OCI-LY3 (cell line): ENCODE results near the gene AKR7A3.

Source experiments
- EZH2phosphoT487 ChIP-seq: fragments of 200-600 bp; shearing (Covaris generic); IDR thresholded peaks from 2 replicates; pipeline ENCODE4 v1.6.1; 2018; ENCODE audit warnings: antibody characterized with exemption, mixed run types, low read depth
- TF ChIP-seq, protein P1 (sequence below): fragments of 200-600, 300-600 bp; sonication (generic); IDR thresholded peaks from 2 replicates; pipeline ENCODE4 v1.5.1; 2014; ENCODE audit warnings: antibody characterized with exemption, low read length, low read depth

- TF ChIP-seq, protein P1, sequence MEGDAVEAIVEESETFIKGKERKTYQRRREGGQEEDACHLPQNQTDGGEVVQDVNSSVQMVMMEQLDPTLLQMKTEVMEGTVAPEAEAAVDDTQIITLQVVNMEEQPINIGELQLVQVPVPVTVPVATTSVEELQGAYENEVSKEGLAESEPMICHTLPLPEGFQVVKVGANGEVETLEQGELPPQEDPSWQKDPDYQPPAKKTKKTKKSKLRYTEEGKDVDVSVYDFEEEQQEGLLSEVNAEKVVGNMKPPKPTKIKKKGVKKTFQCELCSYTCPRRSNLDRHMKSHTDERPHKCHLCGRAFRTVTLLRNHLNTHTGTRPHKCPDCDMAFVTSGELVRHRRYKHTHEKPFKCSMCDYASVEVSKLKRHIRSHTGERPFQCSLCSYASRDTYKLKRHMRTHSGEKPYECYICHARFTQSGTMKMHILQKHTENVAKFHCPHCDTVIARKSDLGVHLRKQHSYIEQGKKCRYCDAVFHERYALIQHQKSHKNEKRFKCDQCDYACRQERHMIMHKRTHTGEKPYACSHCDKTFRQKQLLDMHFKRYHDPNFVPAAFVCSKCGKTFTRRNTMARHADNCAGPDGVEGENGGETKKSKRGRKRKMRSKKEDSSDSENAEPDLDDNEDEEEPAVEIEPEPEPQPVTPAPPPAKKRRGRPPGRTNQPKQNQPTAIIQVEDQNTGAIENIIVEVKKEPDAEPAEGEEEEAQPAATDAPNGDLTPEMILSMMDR = peak; percentile 72
- TF ChIP-seq EZH2phosphoT487 = no peak
Measured at GRCh38 chr1:19240673-19241538, 47.7 kb downstream of the AKR7A3 start.
